ENCODE results near the gene PPARD. TPM values are rescaled to one million over a fixed set of nuclear protein-coding genes. Genes with fewer than 3 reads are reported as not detected.
"Not testable (repeated sequence)": the region's sequence is repeated elsewhere in the genome, so short reads cannot be mapped to it uniquely, and the experiment has no call there.

PPARD gene
- total RNA-seq, 1 donor from 2014 or later: 21.4 TPM

- ATAC-seq (ENCODE audit: low read depth) (no peak), DNase-seq (no peak)
- POLR2A ChIA-PET: interaction anchor here (0.8 to 1.6 kb wide), 2 partner anchors 17 to 23 kb away, joined by 3 to 4 read pairs; no protein-coding TSS in a partner anchor
- Mint-ChIP-seq H3K4me3 (no peak overlapping the region), H3K27me3 (no peaks in the 10 kb centered on the region), H3K4me1 (no peaks in the 10 kb centered on the region), H3K27ac (no peak overlapping the region), H3K36me3 (ENCODE audit: low read depth) (peaks cover 80% of the 10 kb centered on the region), H3K9me3 (no peaks in the 10 kb centered on the region)
- TF ChIP-seq CTCF (IDR thresholded peaks at IDR 0.05): no peak
- CTCF ChIA-PET: interaction anchor here (0.6 kb wide), 1 partner anchor 9 kb away, joined by 4 read pairs; no protein-coding TSS in a partner anchor
- intact Hi-C loops (cut with micrococcal nuclease): no loop called here
These were observed 22.3 kb upstream of the PPARD start for GRCh38 chr6:35320031-35320410.

- intact Hi-C loops (cut with micrococcal nuclease): no loop called here
- CTCF ChIA-PET: no interaction called here
- Mint-ChIP-seq H3K9me3 (no peaks in the 10 kb centered on the region), H3K4me1 (no peaks in the 10 kb centered on the region), H3K36me3 (ENCODE audit: low read depth) (peaks cover 75% of the 10 kb centered on the region), H3K27ac (no peak overlapping the region), H3K27me3 (no peaks in the 10 kb centered on the region), H3K4me3 (no peak overlapping the region)
- POLR2A ChIA-PET: interaction anchor here (1.0 kb wide), 1 partner anchor 11 kb away, joined by 8 read pairs; no protein-coding TSS in a partner anchor
- ATAC-seq (ENCODE audit: low read depth) (no peak), DNase-seq (no peak)
- no peak for TF ChIP-seq CTCF (IDR thresholded peaks at IDR 0.05)
These were observed 21.3 kb upstream of the PPARD start for GRCh38 chr6:35321091-35321490.

- Mint-ChIP-seq H3K27ac (peak overlapping the region; percentile 80), H3K27me3 (no peaks in the 10 kb centered on the region), H3K4me1 (peaks cover 15% of the 10 kb centered on the region), H3K9me3 (no peaks in the 10 kb centered on the region), H3K4me3 (no peak overlapping the region), H3K36me3 (ENCODE audit: low read depth) (peaks cover 24% of the 10 kb centered on the region)
- peak; percentile 19 for TF ChIP-seq CTCF (IDR thresholded peaks at IDR 0.05)
- DNase-seq (peak; percentile 49), ATAC-seq (ENCODE audit: low read depth) (peak; percentile 94)
- CTCF ChIA-PET: interaction anchor here (0.9 to 9.0 kb wide), 14 partner anchors 12 to 138 kb away, joined by 3 to 146 read pairs (median 5); partner anchors contain the start of gene DEF6
- intact Hi-C loops (cut with micrococcal nuclease): loop anchor here (1.0 to 2.0 kb wide), 3 partner anchors 17 to 122 kb away; partner anchors contain the start of gene DEF6
- POLR2A ChIA-PET: interaction anchor here (0.6 to 2.7 kb wide), 6 partner anchors 24 to 142 kb away, joined by 3 to 10 read pairs (median 6); partner anchors contain the start of gene DEF6
These were observed 14.9 kb upstream of the PPARD start for GRCh38 chr6:35327349-35328027.

GRCh38 chr6:35328108-35328723, 14.1 kb upstream of the PPARD start:
- H3K9me3 Mint-ChIP-seq: no peaks in the 10 kb centered on the region
- H3K4me3 Mint-ChIP-seq: no peak overlapping the region
- H3K4me1 Mint-ChIP-seq: peaks cover 15% of the 10 kb centered on the region
- CTCF ChIA-PET: interaction anchor here (0.7 to 9.0 kb wide), 15 partner anchors 9 to 137 kb away, joined by 3 to 146 read pairs (median 5); partner anchors contain the start of gene DEF6
- H3K36me3 Mint-ChIP-seq (ENCODE audit: low read depth): peaks cover 18% of the 10 kb centered on the region
- TF ChIP-seq CTCF (IDR thresholded peaks at IDR 0.05): no peak
- H3K27ac Mint-ChIP-seq: no peak overlapping the region
- POLR2A ChIA-PET: interaction anchor here (1.0 to 2.7 kb wide), 5 partner anchors 25 to 141 kb away, joined by 3 to 10 read pairs (median 4); partner anchors contain the start of gene DEF6
- intact Hi-C loops (cut with micrococcal nuclease): no loop called here
- no peak for DNase-seq
- H3K27me3 Mint-ChIP-seq: no peaks in the 10 kb centered on the region
- ATAC-seq (ENCODE audit: low read depth): no peak

- H3K9me3 Mint-ChIP-seq; ATAC-seq (ENCODE audit: low read depth); intact Hi-C loops (cut with micrococcal nuclease); POLR2A ChIA-PET; H3K27me3 Mint-ChIP-seq; H3K4me3 Mint-ChIP-seq; DNase-seq; H3K27ac Mint-ChIP-seq: not testable (repeated sequence)
- Mint-ChIP-seq H3K36me3 (ENCODE audit: low read depth) (peaks cover 14% of the 10 kb centered on the region), H3K4me1 (peaks cover 15% of the 10 kb centered on the region)
- CTCF ChIA-PET: interaction anchor here (0.7 to 9.0 kb wide), 5 partner anchors 9 to 120 kb away, joined by 4 to 146 read pairs (median 6); partner anchors contain the start of gene DEF6
These were observed 13.4 kb upstream of the PPARD start for GRCh38 chr6:35328965-35329364.

Measured in activated B cell treated with CpG ODN at 0.5 μM for 24 hours (primary cell).